Glomerular visceral epithelial cell (primary cell): ENCODE results near the gene CSTF3.
A peak's percentile ranks its signal among the peaks of the same experiment; 100 is the strongest.

Experiments used
- DNase-seq: peaks from one replicate; pipeline ENCODE4 v3.0.0-alpha.2; 2016; ENCODE audit errors: extremely low spot score

The CSTF3 gene

GRCh38 chr11:33040862-33041453, 120.3 kb downstream of the CSTF3 start:
- no peak for DNase-seq

- DNase-seq: no peak
Measured at GRCh38 chr11:33040033-33040861, 121.0 kb downstream of the CSTF3 start.

GRCh38 chr11:33039274-33040032, 121.8 kb downstream of the CSTF3 start, which contains the start of gene TCP11L1:
TSS of gene TCP11L1 (plus strand) at chr11:33039572. CDS start at chr11:33043774, 4,202 bp downstream.
- DNase-seq: peak; percentile 94

- no peak for DNase-seq
Measured at GRCh38 chr11:33035011-33035410, 126.3 kb downstream of the CSTF3 start.
